ENCODE measurements around the gene COL1A2. TPM values are rescaled to one million over a fixed set of nuclear protein-coding genes. Genes with fewer than 3 reads are reported as not detected.

Gene COL1A2
- polyA plus RNA-seq, 3 donors = not detected

DNA sequence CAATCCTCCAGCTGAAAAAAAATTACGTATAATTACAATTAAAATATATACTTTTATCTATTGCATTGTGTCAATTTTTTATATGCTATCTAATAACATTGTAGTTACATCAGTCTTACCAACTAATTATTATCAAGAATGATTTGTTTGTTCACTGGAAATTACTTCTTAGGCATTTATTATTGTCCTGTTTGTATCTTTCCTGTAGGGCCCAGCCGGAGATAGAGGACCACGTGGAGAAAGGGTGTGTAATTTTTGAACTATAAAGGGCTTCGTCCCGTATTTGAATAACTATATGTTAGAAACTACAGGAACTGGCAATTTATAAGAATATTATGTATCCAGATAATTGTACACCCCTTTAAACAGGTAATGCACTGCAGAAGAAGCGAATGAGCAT, 4.1 kb downstream of the COL1A2 start:
- Histone ChIP-seq H3K27me3 (ENCODE audit: control insufficient read depth in 2 of 2, insufficient read depth in 2 of 2, low read length in 2 of 2) (peaks cover 9 to 19% of the 10 kb centered on the region in 2 donors), H3K79me2 (ENCODE audit: insufficient read depth, low read length) (no peaks in the 10 kb centered on the region), H3K36me3 (replicated peaks in 1 of 2; ENCODE audit: control insufficient read depth in 1 of 2, insufficient read depth in 2 of 2, low read length in 2 of 2) (no peaks in the 10 kb centered on the region), H3K9me3 (replicated peaks in 1 of 2; ENCODE audit: control insufficient read depth in 1 of 2, insufficient read depth in 1 of 2, low read length in 2 of 2) (no peaks in the 10 kb centered on the region), H3K27ac (ENCODE audit: low read depth in 1 of 2, low read length in 2 of 2) (no peak overlapping the region), H3K9ac (ENCODE audit: insufficient read depth, low read length, poor library complexity, severe bottlenecking) (no peak overlapping the region), H2AFZ (ENCODE audit: insufficient read depth, low read depth, low read length, poor library complexity, severe bottlenecking) (no peak overlapping the region), H3K4me2 (replicated peaks; ENCODE audit: extremely low read depth, low read length, poor library complexity, severe bottlenecking) (no peak overlapping the region), H3K4me3 (replicated peaks in 1 of 3; ENCODE audit: low read depth in 2 of 3, low read length in 3 of 3) (no peak overlapping the region), H3K4me1 (ENCODE audit: control insufficient read depth in 1 of 2, insufficient read depth in 2 of 2, low read length in 2 of 2) (peaks cover 0 to 4% of the 10 kb centered on the region in 2 donors), H4K20me1 (ENCODE audit: insufficient read depth, low read length) (no peaks in the 10 kb centered on the region)
- intact Hi-C loops (cut with micrococcal nuclease) = loop anchor here in 1 of 2 donors (5.0 kb wide), 1 partner anchor 497 kb away; no protein-coding TSS in a partner anchor
- H3K27me3 Mint-ChIP-seq (ENCODE audit: low read depth in 3 of 3) = peaks cover 14 to 21% (median 15%) of the 10 kb centered on the region in 3 donors
- peaks cover 10% of the 10 kb centered on the region for H3K4me1 Mint-ChIP-seq
- DNase-seq = no peak
- H3K36me3 Mint-ChIP-seq = no peaks in the 10 kb centered on the region
- WGBS (ENCODE audit: insufficient coverage) = no CpG with 5 or more reads among the region's 6 CpGs
- TF ChIP-seq, protein P1, sequence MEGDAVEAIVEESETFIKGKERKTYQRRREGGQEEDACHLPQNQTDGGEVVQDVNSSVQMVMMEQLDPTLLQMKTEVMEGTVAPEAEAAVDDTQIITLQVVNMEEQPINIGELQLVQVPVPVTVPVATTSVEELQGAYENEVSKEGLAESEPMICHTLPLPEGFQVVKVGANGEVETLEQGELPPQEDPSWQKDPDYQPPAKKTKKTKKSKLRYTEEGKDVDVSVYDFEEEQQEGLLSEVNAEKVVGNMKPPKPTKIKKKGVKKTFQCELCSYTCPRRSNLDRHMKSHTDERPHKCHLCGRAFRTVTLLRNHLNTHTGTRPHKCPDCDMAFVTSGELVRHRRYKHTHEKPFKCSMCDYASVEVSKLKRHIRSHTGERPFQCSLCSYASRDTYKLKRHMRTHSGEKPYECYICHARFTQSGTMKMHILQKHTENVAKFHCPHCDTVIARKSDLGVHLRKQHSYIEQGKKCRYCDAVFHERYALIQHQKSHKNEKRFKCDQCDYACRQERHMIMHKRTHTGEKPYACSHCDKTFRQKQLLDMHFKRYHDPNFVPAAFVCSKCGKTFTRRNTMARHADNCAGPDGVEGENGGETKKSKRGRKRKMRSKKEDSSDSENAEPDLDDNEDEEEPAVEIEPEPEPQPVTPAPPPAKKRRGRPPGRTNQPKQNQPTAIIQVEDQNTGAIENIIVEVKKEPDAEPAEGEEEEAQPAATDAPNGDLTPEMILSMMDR (IDR thresholded peaks at IDR 0.05) = no peak
- no peaks in the 10 kb centered on the region for H3K9me3 Mint-ChIP-seq
- no peak overlapping the region for H3K27ac Mint-ChIP-seq
- no peak overlapping the region for H3K4me3 Mint-ChIP-seq

DNA sequence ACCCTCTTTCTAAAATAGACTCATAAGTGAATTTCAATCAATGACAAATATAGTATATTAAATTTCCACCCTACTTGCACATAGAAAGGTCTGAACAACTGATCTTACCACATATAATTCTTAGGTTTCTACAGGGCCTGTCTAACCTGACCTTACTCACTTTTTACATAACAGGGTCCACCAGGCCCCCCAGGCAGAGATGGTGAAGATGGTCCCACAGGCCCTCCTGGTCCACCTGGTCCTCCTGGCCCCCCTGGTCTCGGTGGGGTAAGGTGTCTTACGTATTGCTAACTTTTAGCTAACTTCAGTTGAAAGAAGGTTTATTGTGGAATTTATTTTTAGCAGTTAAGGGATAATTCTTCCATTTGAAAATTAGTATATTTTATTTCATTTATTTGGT, 5.3 kb downstream of the COL1A2 start:
- Mint-ChIP-seq H3K27me3 (ENCODE audit: low read depth in 3 of 3) (peaks cover 3 to 10% (median 5%) of the 10 kb centered on the region in 3 donors), H3K4me1 (peaks cover 4% of the 10 kb centered on the region), H3K9me3 (no peaks in the 10 kb centered on the region), H3K36me3 (no peaks in the 10 kb centered on the region), H3K4me3 (no peak overlapping the region), H3K27ac (no peak overlapping the region)
- Histone ChIP-seq H3K9me3 (replicated peaks in 1 of 2; ENCODE audit: control insufficient read depth in 1 of 2, insufficient read depth in 1 of 2, low read length in 2 of 2) (no peaks in the 10 kb centered on the region), H3K27ac (ENCODE audit: low read depth in 1 of 2, low read length in 2 of 2) (no peak overlapping the region), H4K20me1 (ENCODE audit: insufficient read depth, low read length) (no peaks in the 10 kb centered on the region), H3K27me3 (ENCODE audit: control insufficient read depth in 2 of 2, insufficient read depth in 2 of 2, low read length in 2 of 2) (peaks cover 6 to 7% of the 10 kb centered on the region in 2 donors), H3K79me2 (ENCODE audit: insufficient read depth, low read length) (no peaks in the 10 kb centered on the region), H2AFZ (ENCODE audit: insufficient read depth, low read depth, low read length, poor library complexity, severe bottlenecking) (no peak overlapping the region), H3K36me3 (replicated peaks in 1 of 2; ENCODE audit: control insufficient read depth in 1 of 2, insufficient read depth in 2 of 2, low read length in 2 of 2) (no peaks in the 10 kb centered on the region), H3K9ac (ENCODE audit: insufficient read depth, low read length, poor library complexity, severe bottlenecking) (no peak overlapping the region), H3K4me2 (replicated peaks; ENCODE audit: extremely low read depth, low read length, poor library complexity, severe bottlenecking) (no peak overlapping the region), H3K4me3 (replicated peaks in 1 of 3; ENCODE audit: low read depth in 2 of 3, low read length in 3 of 3) (no peak overlapping the region), H3K4me1 (ENCODE audit: control insufficient read depth in 1 of 2, insufficient read depth in 2 of 2, low read length in 2 of 2) (no peaks in the 10 kb centered on the region)
- no CpG with 5 or more reads among the region's 2 CpGs for WGBS (ENCODE audit: insufficient coverage)
- no peak for DNase-seq
- intact Hi-C loops (cut with micrococcal nuclease) = no loop called here
- TF ChIP-seq, protein P1 (IDR thresholded peaks at IDR 0.05) = no peak
